Measurements from ENCODE around the gene AOPEP.
"Not testable (repeated sequence)": the region's sequence is repeated elsewhere in the genome, so short reads cannot be mapped to it uniquely, and the experiment has no call there.

Gene AOPEP

GRCh38 chr9:94941211-94941875, 214.8 kb downstream of the AOPEP start:
- DNase-seq, result no peak

- DNase-seq, result no peak
Observed at GRCh38 chr9:94944626-94945025, 218.1 kb downstream of the AOPEP start.

- peak in 1 of 2 experiments; percentile 7 for DNase-seq
Observed at GRCh38 chr9:94945197-94946144, 219.0 kb downstream of the AOPEP start.

GRCh38 chr9:94946256-94946655, 219.8 kb downstream of the AOPEP start:
- DNase-seq, result peak in 1 of 2 experiments; percentile 59

GRCh38 chr9:94948567-94949235, 222.2 kb downstream of the AOPEP start:
- no peak for DNase-seq

GRCh38 chr9:94949370-94949769, 222.9 kb downstream of the AOPEP start:
- DNase-seq, result no peak

- DNase-seq, result no peak
Observed at GRCh38 chr9:94950040-94950578, 223.6 kb downstream of the AOPEP start.

GRCh38 chr9:94950579-94951323, 224.3 kb downstream of the AOPEP start:
- no peak for DNase-seq

GRCh38 chr9:94951324-94952135, 225.0 kb downstream of the AOPEP start:
- DNase-seq, result no peak

GRCh38 chr9:94952565-94953373, 226.3 kb downstream of the AOPEP start:
- no peak for DNase-seq

- no peak for DNase-seq
Observed at GRCh38 chr9:94956731-94957130, 230.2 kb downstream of the AOPEP start.

- no peak for DNase-seq
Observed at GRCh38 chr9:94960964-94961363, 234.5 kb downstream of the AOPEP start.

GRCh38 chr9:94961870-94962269, 235.4 kb downstream of the AOPEP start:
- DNase-seq, result no peak

- not testable (repeated sequence) for DNase-seq
Observed at GRCh38 chr9:94965631-94966030, 239.1 kb downstream of the AOPEP start.

GRCh38 chr9:94966046-94966445, 239.5 kb downstream of the AOPEP start:
- not testable (repeated sequence) for DNase-seq

GRCh38 chr9:94967482-94967881, 241.0 kb downstream of the AOPEP start:
- DNase-seq, result no peak

GRCh38 chr9:94971378-94972131, 245.1 kb downstream of the AOPEP start:
- DNase-seq, result no peak

GRCh38 chr9:94973451-94973941, 247.0 kb downstream of the AOPEP start:
- DNase-seq, result no peak

- no peak for DNase-seq
Observed at GRCh38 chr9:94974154-94974879, 247.8 kb downstream of the AOPEP start.

Measured in cerebellar nuclear complex (tissue), 1 donor.